Inferior parietal cortex (tissue), 1 donor: Measurements from ENCODE around the gene NOTCH1.

ENCODE experiments used
- DNase-seq: peaks from one replicate; pipeline ENCODE4 v3.0.0-alpha.2; 2016; ENCODE audit errors: extremely low spot score

NOTCH1 gene

GRCh38 chr9:136531904-136532798, 13.7 kb downstream of the NOTCH1 start:
- no peak for DNase-seq

- no peak for DNase-seq
Observed at GRCh38 chr9:136531186-136531903, 14.5 kb downstream of the NOTCH1 start.

GRCh38 chr9:136530461-136531089, 15.3 kb downstream of the NOTCH1 start:
- DNase-seq, result no peak

- no peak for DNase-seq
Observed at GRCh38 chr9:136529516-136530460, 16.1 kb downstream of the NOTCH1 start.

- DNase-seq, result no peak
Observed at GRCh38 chr9:136528716-136529341, 17.0 kb downstream of the NOTCH1 start.

- no peak for DNase-seq
Observed at GRCh38 chr9:136527721-136528710, 17.8 kb downstream of the NOTCH1 start.

- DNase-seq, result no peak
Observed at GRCh38 chr9:136527131-136527530, 18.7 kb downstream of the NOTCH1 start.

GRCh38 chr9:136526625-136527066, 19.2 kb downstream of the NOTCH1 start:
- DNase-seq, result peak; percentile 57

- DNase-seq, result peak; percentile 83
Observed at GRCh38 chr9:136525841-136526499, 19.9 kb downstream of the NOTCH1 start.

GRCh38 chr9:136525207-136525606, 20.6 kb downstream of the NOTCH1 start:
- DNase-seq, result no peak

- DNase-seq, result no peak
Observed at GRCh38 chr9:136522314-136523237, 23.3 kb downstream of the NOTCH1 start.

GRCh38 chr9:136521537-136521936, 24.3 kb downstream of the NOTCH1 start:
- DNase-seq, result no peak

GRCh38 chr9:136520053-136520540, 25.8 kb downstream of the NOTCH1 start:
- DNase-seq, result no peak

- no peak for DNase-seq
Observed at GRCh38 chr9:136519263-136520052, 26.4 kb downstream of the NOTCH1 start.

GRCh38 chr9:136518623-136519022, 27.2 kb downstream of the NOTCH1 start:
- no peak for DNase-seq

GRCh38 chr9:136517950-136518349, 27.9 kb downstream of the NOTCH1 start:
- DNase-seq, result no peak
